ENCODE results near the gene SLC6A13.

Gene SLC6A13

DNA sequence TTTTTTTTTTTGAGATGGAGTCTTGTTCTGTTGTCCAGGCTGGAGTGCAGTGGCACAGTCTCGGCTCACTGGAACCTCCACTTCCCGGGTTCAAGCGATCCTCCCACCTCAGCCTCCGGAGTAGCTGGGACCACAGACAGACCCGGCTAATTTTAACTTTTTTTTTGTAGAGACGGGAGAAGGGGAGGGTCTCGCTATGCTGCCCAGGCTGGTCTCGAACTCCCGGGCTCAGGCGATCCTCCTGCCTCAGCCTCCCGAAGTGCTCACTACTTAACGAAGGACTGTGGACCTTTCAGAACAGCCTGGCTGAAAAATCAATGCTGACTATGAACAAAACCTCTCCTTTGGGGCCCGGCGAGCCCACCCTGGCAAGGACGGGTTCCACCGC lies 59.6 kb downstream of the SLC6A13 start:
- TF ChIP-seq, protein P1, sequence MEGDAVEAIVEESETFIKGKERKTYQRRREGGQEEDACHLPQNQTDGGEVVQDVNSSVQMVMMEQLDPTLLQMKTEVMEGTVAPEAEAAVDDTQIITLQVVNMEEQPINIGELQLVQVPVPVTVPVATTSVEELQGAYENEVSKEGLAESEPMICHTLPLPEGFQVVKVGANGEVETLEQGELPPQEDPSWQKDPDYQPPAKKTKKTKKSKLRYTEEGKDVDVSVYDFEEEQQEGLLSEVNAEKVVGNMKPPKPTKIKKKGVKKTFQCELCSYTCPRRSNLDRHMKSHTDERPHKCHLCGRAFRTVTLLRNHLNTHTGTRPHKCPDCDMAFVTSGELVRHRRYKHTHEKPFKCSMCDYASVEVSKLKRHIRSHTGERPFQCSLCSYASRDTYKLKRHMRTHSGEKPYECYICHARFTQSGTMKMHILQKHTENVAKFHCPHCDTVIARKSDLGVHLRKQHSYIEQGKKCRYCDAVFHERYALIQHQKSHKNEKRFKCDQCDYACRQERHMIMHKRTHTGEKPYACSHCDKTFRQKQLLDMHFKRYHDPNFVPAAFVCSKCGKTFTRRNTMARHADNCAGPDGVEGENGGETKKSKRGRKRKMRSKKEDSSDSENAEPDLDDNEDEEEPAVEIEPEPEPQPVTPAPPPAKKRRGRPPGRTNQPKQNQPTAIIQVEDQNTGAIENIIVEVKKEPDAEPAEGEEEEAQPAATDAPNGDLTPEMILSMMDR (IDR thresholded peaks at IDR 0.05): no peak

DNA sequence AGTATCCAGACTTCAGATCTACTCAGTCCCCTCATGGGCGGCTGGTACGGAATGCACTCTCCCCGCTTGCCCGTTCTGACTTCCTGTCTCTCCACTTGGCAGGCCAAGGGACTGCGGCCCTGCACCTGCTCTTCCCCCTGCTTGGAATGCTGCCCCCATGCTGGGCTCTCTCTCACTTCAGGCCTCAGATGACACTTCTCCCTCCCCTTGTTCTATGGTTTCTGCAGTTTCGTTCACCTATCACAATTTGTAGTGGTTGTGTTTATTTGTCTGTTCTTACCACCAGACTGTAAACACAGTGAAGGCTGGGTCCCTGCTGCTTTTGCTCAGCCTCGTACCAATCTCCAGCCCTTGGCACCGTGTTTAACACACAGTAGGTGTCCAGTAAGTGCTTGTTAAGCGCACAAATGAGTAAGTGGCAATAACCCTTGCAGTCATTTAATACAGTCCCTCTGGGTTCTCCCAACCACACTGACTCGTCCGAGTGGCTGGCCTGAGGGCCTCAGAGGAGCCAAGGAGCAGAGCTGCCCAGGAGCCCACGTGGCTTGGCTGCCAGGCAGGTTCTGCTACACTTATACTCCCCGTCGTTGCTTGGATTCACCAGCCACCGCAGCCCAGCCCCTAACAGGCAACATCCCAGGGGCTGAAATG lies 60.4 kb downstream of the SLC6A13 start:
- TF ChIP-seq, protein P1 (IDR thresholded peaks at IDR 0.05): no peak

GRCh38 chr12:201361-201760 lies 61.3 kb downstream of the SLC6A13 start:
- TF ChIP-seq, protein P1 (IDR thresholded peaks at IDR 0.05): no peak

DNA sequence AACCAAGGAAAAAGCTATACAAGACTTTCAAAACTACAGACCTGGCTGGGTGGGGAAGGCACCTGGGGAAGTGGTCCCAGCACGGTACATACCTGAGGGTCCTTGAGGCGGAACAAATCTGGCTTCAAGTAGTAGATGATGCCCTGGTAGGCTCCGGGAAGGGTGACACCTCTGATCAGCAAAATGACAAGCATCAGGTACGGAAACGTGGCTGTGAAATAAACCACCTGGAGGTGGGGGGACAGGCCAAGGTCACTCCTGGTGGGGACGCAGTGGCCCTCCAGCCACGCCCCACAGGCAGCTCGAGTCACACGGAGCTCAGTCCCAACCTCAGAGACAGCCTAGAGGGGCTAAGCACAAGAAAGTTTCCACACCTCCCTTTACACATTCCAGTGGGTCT lies 63.9 kb downstream of the SLC6A13 start:
- TF ChIP-seq, protein P1 (IDR thresholded peaks at IDR 0.05): no peak

DNA sequence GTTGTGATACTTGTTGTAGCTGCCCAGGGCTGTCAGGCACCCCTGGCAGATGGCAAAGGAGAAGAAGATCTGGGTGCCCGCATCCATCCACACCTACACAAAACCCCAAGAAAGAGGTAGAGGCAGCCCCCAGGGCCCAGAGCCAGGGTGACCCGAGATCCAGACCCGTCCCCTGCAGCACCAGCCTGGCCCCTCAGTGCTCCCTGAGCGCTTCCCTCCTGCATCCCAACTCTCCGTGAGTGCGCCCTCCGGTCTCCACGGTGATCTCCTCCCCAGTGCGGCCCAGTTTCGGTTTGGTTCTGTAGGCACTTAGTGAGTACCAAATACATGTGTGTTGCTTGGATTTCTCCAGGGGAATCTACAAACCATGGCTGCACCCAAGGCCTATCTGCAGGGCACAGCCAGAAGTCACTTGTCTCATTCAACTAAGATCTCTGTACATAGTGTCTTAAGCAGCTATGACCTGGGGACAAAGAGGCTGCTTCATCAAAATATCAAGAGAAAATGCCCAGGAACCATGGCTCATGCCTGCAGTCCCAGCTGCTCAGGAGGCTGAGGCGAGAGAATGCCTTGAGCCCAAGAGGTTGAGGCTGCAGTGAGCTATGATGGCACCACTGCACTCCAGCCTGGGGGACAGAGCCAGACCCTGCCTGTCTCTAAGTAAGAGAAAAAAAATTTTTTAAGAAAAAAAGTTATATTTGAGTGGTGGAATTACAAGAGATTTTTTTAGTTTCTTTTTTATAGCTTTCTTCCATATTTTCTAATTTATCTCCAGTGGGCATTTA lies 64.5 kb downstream of the SLC6A13 start:
- TF ChIP-seq, protein P1 (IDR thresholded peaks at IDR 0.05): no peak

DNA sequence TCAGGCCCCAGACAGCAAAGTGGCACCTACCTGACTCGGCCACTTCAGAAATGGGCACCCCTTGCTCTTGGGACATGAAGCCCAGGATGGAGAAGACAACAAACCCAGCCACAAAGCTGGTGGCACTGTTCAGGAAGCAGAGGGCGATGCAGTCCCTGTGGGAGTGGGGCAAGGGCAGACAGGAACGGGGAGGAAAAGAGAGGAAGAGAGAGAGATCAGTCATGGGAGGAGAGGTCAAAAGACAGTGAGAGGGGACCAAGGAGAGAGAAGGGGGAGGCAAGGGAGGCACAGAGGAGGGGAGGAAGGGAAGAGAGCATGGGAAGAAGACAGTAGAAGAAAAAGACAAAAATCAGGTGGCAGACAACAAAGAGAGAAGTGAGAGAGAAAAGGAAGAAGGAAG lies 65.3 kb downstream of the SLC6A13 start:
- TF ChIP-seq, protein P1 (IDR thresholded peaks at IDR 0.05): no peak

GRCh38 chr12:196436-196835 lies 66.2 kb downstream of the SLC6A13 start:
- TF ChIP-seq, protein P1 (IDR thresholded peaks at IDR 0.05): no peak

Measured in LNCAP (cell line).